Measurements from ENCODE around the gene TNFAIP8. TPM values are rescaled to one million over a fixed set of nuclear protein-coding genes. Genes with fewer than 3 reads are reported as not detected.
A peak's percentile ranks its signal among the peaks of the same experiment; 100 is the strongest.

Gene TNFAIP8
- total RNA-seq, 4 donors from 2014 or later = 20.2 to 26.2 (median 22.5) TPM

DNA sequence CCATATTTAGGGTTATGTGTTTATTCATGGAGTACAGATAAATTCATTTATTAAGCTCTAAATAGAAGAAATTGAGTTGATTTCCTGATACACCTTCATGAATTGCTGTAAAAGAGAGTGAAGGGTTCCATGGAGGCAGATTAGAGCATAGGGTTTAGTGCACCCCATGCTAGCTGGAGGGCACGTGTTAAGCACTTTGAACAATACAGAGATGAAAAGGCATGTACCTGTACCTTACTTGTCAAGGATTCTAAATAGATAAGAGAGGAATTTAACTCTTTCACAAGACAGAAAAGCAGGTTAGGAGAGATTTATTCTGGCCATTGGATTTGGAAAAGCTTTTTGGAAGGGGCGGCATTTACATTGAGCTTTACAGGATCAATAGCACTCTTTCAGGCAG is 23.3 kb downstream of the TNFAIP8 start:
- H3K27ac ChIP-seq (replicated peaks in 1 of 4) = peak overlapping the region in 3 of 4 donors; percentile 45 to 57 (median 52)
- DNase-seq (ENCODE audit: extremely low spot score) = no peak
- TF ChIP-seq POLR2A (IDR thresholded peaks at IDR 0.05; ENCODE audit: low read depth) (no peak), CTCF (IDR thresholded peaks at IDR 0.05) (no peak), POLR2AphosphoS5 (IDR thresholded peaks at IDR 0.05) (no peak), EP300 (IDR thresholded peaks at IDR 0.05) (no peak)
- H3K27me3 ChIP-seq = no peaks in the 10 kb centered on the region
- H3K4me1 ChIP-seq = peaks cover 0 to 66% (median 58%) of the 10 kb centered on the region in 4 donors
- intact Hi-C loops (cut with DNase I) = no loop called here
- H3K9me3 ChIP-seq = no peaks in the 10 kb centered on the region
- 96% methylated on average over 2 of the region's 2 CpGs for WGBS
- H3K36me3 ChIP-seq = no peaks in the 10 kb centered on the region
- H3K4me3 ChIP-seq = no peak overlapping the region

DNA sequence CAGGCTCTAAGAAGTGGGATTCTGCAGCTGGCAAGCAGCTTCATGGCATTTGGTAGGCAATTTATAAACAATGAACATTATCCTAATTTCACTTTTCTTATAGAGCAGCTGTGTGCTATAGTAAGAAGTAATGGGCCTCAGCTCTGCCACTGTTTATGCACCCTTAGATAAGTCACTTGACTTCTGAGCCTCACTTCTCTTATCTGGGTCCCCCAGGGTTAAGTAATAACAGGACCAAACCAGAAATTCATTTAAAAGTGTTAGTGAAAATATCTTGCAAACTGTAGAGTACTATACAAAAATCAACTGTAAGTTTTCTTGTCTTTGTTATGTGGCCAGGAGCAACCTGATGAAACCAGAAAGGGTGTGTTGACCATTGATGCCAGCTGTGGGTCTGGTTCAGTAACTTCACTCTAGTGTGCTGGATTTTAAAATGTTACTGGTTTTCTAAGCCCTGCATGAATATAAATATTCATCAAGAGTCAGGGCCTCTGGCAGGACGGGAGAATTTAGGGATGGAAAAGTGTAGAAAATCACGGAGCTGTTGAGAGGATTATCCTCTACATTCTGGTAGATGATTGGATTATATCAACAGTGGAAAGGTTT is 24.2 kb downstream of the TNFAIP8 start:
- WGBS = 66% methylated on average over 2 of the region's 2 CpGs
- TF ChIP-seq CTCF (IDR thresholded peaks at IDR 0.05) = no peak
- no peak for TF ChIP-seq POLR2A (IDR thresholded peaks at IDR 0.05; ENCODE audit: low read depth)
- no peak for TF ChIP-seq POLR2AphosphoS5 (IDR thresholded peaks at IDR 0.05)
- TF ChIP-seq EP300 (IDR thresholded peaks at IDR 0.05) = no peak
- Histone ChIP-seq H3K27ac (replicated peaks in 1 of 4) (peak overlapping the region; percentile 24 to 57 (median 48)), H3K27me3 (no peaks in the 10 kb centered on the region), H3K36me3 (no peaks in the 10 kb centered on the region), H3K9me3 (no peaks in the 10 kb centered on the region), H3K4me3 (no peak overlapping the region), H3K4me1 (peaks cover 0 to 70% (median 58%) of the 10 kb centered on the region in 4 donors)
- intact Hi-C loops (cut with DNase I) = no loop called here
- no peak for DNase-seq (ENCODE audit: extremely low spot score)

DNA sequence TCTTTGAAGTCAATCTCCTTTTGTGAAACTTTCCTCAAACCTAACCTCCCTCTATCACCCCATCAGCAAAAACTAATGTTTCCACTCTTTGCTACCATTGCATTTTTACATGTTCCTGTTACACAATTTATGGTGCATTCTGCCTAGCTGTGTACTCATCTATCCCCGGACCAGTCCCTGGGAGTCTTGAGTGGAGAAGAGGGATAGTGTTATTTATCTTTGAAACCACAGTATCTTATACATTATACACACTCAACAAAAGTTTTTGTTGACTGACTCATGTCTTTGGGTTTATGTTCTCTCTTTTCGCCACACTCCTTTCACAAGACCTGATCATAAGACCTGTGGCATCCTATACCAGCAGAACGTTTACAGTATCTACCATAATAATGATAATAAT is 26.4 kb downstream of the TNFAIP8 start:
- Histone ChIP-seq H3K4me1 (peaks cover 6 to 85% (median 71%) of the 10 kb centered on the region in 4 donors), H3K27ac (replicated peaks in 1 of 4) (no peak overlapping the region), H3K4me3 (no peak overlapping the region), H3K27me3 (no peaks in the 10 kb centered on the region), H3K36me3 (no peaks in the 10 kb centered on the region), H3K9me3 (no peaks in the 10 kb centered on the region)
- WGBS = 87% methylated on average over 3 of the region's 3 CpGs
- TF ChIP-seq POLR2A (IDR thresholded peaks at IDR 0.05; ENCODE audit: low read depth) = no peak
- intact Hi-C loops (cut with DNase I) = no loop called here
- DNase-seq (ENCODE audit: extremely low spot score) = no peak

DNA sequence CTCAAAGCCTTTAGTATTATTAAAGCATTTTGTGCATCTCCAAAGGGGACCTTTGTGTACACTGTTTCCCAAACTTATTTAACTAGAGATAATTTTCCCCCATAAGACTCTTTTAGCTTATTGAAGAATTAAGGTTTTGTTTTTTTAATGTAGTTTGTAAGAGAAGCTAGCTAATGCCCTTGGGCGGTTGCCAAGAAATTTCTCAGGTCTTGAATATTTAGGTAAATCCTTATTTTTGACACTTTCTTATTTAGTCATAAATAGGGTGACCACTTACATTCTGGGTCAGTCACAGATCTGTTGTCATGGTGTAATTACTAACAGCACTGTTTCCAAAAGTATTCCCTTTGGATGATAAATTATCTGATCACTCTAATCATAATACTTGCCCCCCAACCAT is 27.2 kb downstream of the TNFAIP8 start:
- Histone ChIP-seq H3K27ac (replicated peaks in 1 of 4) (no peak overlapping the region), H3K9me3 (no peaks in the 10 kb centered on the region), H3K4me1 (peaks cover 11 to 87% (median 74%) of the 10 kb centered on the region in 4 donors), H3K4me3 (no peak overlapping the region), H3K36me3 (no peaks in the 10 kb centered on the region), H3K27me3 (no peaks in the 10 kb centered on the region)
- intact Hi-C loops (cut with DNase I) = no loop called here
- DNase-seq (ENCODE audit: extremely low spot score) = no peak
- 83% methylated on average over 1 of the region's 1 CpG for WGBS
- TF ChIP-seq EP300 (IDR thresholded peaks at IDR 0.05) (no peak), POLR2AphosphoS5 (IDR thresholded peaks at IDR 0.05) (no peak), POLR2A (IDR thresholded peaks at IDR 0.05; ENCODE audit: low read depth) (no peak), CTCF (IDR thresholded peaks at IDR 0.05) (no peak)

DNA sequence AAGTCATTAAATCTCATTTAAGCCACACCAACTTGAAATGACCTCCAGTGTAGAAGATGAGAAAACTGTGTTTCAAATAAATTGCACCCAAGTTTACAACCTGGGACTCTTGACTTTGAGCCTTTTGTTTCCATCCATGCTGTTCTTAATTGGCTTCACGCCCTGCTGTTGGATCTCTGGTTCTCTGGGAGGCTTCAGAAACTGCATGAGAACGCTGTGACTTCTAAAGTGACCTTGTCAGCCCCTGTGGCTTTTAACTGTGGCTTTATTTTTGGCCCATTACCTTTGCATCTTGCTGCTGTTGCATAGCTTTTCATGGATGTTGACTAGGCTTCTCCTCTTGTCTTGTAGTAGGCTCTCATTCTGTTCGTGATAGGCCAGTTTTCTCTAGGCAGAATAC is 29.3 kb downstream of the TNFAIP8 start:
- Histone ChIP-seq H3K4me3 (no peak overlapping the region), H3K4me1 (peaks cover 14 to 87% (median 74%) of the 10 kb centered on the region in 4 donors), H3K9me3 (no peaks in the 10 kb centered on the region), H3K27ac (replicated peaks in 1 of 4) (peak overlapping the region; percentile 51 to 72 (median 62)), H3K27me3 (no peaks in the 10 kb centered on the region), H3K36me3 (no peaks in the 10 kb centered on the region)
- WGBS = 88% methylated on average over 3 of the region's 3 CpGs
- DNase-seq (ENCODE audit: extremely low spot score) = no peak
- TF ChIP-seq CTCF (IDR thresholded peaks at IDR 0.05) (no peak), EP300 (IDR thresholded peaks at IDR 0.05) (no peak), POLR2AphosphoS5 (IDR thresholded peaks at IDR 0.05) (no peak), POLR2A (IDR thresholded peaks at IDR 0.05; ENCODE audit: low read depth) (no peak)
- intact Hi-C loops (cut with DNase I) = no loop called here

Measured in esophagus muscularis mucosa (tissue), 4 donors.